GM21367 (cell line): ENCODE results near the gene MRPS18A.
A peak's percentile ranks its signal among the peaks of the same experiment; 100 is the strongest.
"Not testable (repeated sequence)": the region's sequence is repeated elsewhere in the genome, so short reads cannot be mapped to it uniquely, and the experiment has no call there.

Experiments used
- ATAC-seq: cut with Tn5 transposase; IDR thresholded peaks from one replicate; pipeline ENCODE4 v1.9.1; 2021; ENCODE audit not compliant: unreplicated experiment

MRPS18A gene

GRCh38 chr6:43717822-43718221 lies 30.2 kb upstream of the MRPS18A start:
- no peak for ATAC-seq

GRCh38 chr6:43717389-43717788 lies 29.8 kb upstream of the MRPS18A start:
- no peak for ATAC-seq

GRCh38 chr6:43716099-43716498 lies 28.5 kb upstream of the MRPS18A start:
- ATAC-seq = no peak

- ATAC-seq = peak; percentile 78
These were observed 27.6 kb upstream of the MRPS18A start for GRCh38 chr6:43715056-43715788.

- ATAC-seq = no peak
These were observed 26.9 kb upstream of the MRPS18A start for GRCh38 chr6:43714311-43715055.

- ATAC-seq = no peak
These were observed 26.2 kb upstream of the MRPS18A start for GRCh38 chr6:43713643-43714310.

GRCh38 chr6:43712579-43712978 lies 25.0 kb upstream of the MRPS18A start:
- ATAC-seq = no peak

GRCh38 chr6:43710576-43710975 lies 23.0 kb upstream of the MRPS18A start:
- ATAC-seq = no peak

GRCh38 chr6:43709654-43710303 lies 22.2 kb upstream of the MRPS18A start:
- ATAC-seq = no peak

GRCh38 chr6:43708860-43709653 lies 21.5 kb upstream of the MRPS18A start:
- ATAC-seq = no peak

- no peak for ATAC-seq
These were observed 20.2 kb upstream of the MRPS18A start for GRCh38 chr6:43707767-43708166.

- ATAC-seq = no peak
These were observed 19.7 kb upstream of the MRPS18A start for GRCh38 chr6:43707269-43707668.

- ATAC-seq = no peak
These were observed 19.2 kb upstream of the MRPS18A start for GRCh38 chr6:43706788-43707187.

GRCh38 chr6:43705996-43706395 lies 18.4 kb upstream of the MRPS18A start:
- no peak for ATAC-seq

- no peak for ATAC-seq
These were observed 16.2 kb upstream of the MRPS18A start for GRCh38 chr6:43703512-43704429.

- ATAC-seq = peak; percentile 36
These were observed 15.2 kb upstream of the MRPS18A start for GRCh38 chr6:43702534-43703440.

- ATAC-seq = no peak
These were observed 14.6 kb upstream of the MRPS18A start for GRCh38 chr6:43702171-43702533.

- ATAC-seq = not testable (repeated sequence)
These were observed 13.5 kb upstream of the MRPS18A start for GRCh38 chr6:43700939-43701560.
